ENCODE data around the gene RXFP1.

The RXFP1 gene

DNA sequence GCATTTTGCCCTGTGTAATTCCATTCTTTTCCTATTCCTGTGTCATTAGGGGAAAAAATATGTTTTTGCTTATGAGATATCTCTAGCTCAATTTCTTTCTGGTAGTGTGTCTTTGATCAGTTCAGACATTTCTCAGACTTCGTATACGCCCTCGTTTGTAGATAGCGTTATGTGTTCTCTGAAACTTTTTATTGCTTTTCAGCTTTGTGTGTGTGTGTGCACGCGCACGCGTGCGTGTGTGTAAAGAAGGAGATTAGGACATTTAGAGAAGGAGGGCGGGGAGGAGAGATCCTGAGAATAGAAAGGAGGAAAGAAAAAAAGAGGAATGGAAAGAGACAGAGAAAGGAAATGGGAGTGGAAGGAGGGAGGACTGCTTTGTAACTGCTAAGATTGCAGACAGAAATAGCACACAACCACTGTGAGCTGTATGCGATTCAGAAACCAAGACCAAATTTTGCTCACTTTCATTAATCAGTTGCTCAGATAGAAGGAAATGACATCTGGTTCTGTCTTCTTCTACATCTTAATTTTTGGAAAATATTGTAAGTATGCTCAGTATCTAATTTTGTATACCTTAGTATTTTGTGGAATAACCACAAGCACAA is at the start of gene RXFP1:
Gene RXFP1, plus strand, starts transcription at position 399 of the 605 bp plus-strand sequence. Its CDS starts 95 bp downstream, at position 494.
- DNase-seq (ENCODE audit: low read depth, low spot score): no peak

DNA sequence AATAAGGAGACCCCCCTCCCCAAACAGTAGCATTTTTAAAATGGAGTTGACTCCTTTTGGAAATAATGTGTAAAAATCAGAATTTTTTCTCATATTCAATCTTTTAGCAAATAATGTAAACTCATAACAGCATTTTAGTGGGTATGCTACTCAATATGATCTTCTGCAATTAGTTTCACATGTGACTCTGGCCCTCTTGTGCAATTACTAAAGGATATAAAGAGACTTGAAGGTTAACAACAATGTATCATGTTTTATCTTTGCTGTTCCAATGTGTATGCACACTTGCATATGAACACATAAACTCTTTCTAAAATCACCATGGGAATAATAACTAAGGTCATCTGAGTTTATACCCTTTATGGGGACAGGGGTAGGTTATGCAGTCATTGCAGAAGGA is 39.9 kb upstream of the RXFP1 start:
- no peak for DNase-seq (ENCODE audit: low read depth, low spot score)

DNA sequence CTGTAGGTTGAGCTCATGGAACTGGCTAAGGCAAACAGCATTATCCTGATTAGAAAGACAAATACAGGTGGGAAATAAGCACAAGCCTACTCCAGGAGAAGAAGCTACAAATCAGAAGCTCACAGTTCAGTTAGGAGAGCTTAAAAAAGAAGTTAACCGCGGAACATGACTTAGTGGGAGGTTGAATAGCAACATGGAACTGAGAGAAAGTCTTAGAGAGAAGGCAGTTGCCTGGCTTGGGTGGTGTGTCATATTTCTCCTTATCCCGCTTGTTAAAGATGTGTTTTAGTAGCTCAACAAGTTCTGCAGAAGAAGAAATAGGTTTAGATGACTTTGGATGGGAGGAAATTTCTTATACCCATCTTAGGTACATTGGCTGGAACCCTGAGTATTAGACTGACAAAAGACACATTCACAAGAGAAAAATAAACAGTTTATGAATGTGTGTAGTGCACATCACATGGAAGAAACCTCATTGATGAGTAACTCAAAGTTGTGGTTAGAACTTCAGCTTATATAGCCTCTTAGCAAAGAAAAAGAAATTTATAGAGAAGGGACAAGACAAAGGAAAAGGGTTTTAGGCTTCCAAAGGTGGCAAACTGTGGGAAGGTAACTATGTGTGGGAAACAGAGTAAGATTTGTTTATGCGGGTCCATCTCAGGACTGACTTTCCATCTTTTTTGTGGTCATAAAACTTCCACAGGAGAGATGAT is 37.4 kb upstream of the RXFP1 start:
- no peak for DNase-seq (ENCODE audit: low read depth, low spot score)

DNA sequence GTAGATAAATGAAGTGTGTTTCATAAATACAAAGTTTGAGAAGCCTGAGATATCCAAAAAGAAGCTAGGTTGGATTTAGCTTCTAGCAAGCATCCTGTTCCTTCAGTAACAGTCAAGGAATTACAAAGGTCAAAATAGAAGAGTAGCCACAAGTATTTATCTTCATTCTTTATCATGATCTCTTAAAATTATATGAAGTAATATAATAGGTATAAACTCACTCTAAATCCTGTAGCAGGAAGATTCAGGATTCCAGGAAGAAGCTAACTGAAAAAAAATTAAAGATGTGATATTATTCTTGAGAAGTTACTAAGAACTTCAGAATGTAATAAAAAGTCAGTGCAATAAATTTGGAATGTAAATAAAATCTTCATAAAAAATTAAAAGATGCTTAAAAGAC is 31.1 kb upstream of the RXFP1 start:
- no peak for DNase-seq (ENCODE audit: low read depth, low spot score)

DNA sequence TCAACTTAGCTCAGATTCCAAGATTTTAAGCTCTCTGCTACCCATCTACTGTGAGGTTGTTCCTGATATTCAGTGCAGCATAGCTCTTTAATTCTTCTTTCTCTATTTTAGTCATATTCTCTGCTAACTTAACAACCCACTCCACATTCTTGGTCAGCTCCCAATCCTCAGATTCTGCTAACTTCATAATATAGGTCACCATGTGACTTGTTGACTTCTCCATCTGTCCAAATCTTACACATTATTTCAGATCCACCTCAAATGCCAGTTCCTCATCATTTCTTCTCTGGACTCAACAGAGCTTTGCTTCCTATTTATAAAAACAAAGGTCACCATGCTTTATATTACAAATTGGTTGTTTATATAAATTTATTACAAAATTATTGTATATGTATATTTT is 29.3 kb upstream of the RXFP1 start:
- DNase-seq (ENCODE audit: low read depth, low spot score): no peak

DNA sequence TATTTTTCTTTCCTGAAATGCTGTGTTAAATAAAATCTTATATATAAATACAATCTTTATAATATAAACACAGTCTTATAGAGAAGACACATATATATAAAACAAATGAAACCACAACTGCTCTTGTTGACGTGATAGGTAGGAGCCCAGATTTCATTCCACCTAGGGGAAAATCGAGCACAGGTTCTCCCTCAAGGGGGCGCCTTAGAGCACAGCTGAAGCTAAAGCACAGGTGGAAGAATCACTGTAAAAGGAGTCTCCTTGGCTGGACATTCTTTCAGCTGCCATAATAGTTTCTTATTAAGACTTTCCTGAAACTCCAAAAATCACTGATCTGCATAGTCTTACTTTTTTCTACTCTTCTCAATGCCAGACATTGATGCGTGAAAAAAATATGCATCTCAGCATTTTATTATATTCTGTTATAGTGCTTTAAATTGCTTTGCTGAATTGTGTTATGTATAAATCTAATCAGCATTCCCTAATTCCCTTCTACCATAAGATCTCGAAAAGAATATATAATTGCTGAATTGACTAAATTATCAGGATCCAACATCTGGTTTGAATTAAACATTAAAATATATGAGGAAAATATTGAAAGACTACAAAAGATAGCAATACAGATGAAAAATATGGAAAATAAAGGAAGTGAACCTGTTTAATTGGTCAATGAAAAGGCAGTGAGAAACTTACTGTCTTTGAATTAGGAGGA is 25.5 kb upstream of the RXFP1 start:
- DNase-seq (ENCODE audit: low read depth, low spot score): no peak

DNA sequence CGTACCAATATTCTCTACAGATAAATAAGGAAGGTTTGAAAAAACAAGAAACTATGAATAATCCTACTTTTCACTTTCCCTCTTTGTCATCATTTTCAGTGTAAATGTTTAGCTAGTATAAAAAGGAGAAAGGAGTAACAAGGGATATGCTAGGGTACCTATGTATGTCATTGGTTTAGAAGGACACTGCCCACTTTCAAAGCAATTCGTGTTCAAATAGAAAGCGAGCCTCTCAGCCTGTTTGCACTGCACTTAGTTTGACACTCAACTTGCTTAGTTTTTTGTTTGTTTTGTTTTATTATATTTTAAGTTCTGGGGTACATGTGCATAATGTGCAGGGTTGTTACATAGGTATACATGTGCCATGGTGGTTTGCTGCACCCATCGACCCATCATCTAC is 21.6 kb upstream of the RXFP1 start:
- DNase-seq (ENCODE audit: low read depth, low spot score): no peak

DNA sequence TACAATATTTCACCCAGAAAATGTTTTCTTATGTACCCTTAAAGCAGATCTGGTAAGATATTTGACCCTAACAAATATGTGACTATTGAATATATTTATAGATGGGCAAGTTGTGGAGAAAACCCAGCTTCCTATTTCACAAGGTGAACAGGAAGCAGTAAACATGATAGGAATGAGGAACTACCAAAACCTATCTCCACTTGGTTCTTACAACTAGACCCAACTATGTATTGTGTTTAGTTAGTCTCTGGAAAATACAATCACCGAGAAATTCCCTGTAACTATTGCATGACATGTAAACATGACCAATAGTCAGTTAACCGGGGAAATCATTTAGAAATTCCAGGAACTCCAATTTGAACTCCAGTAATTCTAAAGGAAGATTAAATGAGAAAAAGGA is 8.4 kb upstream of the RXFP1 start:
- no peak for DNase-seq (ENCODE audit: low read depth, low spot score)

DNA sequence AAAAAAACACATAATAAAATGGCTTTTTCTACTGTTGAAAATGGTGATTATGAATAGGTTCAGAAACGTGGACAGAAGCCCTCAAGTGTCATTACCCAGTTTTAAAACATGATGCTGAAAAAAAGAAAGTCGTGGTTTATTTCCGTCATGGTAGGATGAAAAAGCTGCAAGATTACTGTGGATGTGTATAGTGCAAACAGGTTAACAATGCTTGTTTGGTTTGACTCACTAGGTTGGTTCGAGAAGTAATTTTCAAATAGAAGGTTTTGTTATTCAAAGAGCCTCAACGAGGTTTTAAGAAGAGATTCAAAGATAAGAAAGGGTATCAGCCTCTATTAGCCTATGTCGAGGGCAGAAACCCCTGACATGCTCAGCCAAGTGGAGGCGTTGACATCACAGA is 2.5 kb upstream of the RXFP1 start:
- DNase-seq (ENCODE audit: low read depth, low spot score): no peak

DNA sequence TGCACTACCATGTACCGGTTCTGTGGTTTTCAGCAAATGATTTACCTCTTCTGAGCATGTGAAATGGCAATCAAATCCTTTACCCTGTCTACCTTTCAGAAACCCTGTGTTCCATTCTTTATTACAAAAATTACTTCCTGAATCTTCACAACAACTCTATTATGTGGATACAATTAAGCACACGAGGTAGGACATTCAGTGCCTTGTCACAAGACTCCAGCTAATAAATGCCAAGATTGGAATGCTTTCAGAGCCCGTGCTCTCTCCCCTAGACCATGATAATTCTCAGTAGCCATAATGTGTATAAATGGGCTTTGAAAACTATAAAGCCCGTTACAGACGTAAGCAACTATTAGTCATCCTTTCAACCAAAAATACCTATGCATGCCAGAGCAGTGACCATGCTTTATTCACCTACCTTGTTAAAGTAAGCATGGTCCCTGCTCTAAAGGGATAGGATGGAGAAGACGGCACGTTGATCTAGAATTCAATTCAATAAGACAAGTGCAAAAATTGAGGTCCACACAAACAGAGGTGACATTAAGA is 2.4 kb downstream of the RXFP1 start:
- no peak for DNase-seq (ENCODE audit: low read depth, low spot score)

DNA sequence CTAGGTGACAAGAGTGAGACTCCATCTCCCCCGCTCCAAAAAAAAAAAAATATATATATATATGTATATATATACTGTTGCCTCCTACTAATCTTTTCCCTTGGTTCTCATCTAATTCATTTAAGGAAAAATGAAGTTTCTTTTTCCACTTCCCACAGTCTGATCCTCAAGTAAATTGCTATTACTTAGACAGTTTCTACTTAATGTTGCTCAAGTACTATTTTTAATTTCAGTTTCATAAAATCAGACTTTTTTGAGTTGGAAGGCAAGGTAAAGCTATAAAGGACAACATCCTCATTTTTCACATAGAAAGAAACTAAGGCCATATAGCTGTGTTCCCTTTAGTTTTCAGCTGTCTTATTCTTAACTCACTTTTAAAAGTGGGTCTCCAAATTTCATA is 5.8 kb downstream of the RXFP1 start:
- no peak for DNase-seq (ENCODE audit: low read depth, low spot score)

DNA sequence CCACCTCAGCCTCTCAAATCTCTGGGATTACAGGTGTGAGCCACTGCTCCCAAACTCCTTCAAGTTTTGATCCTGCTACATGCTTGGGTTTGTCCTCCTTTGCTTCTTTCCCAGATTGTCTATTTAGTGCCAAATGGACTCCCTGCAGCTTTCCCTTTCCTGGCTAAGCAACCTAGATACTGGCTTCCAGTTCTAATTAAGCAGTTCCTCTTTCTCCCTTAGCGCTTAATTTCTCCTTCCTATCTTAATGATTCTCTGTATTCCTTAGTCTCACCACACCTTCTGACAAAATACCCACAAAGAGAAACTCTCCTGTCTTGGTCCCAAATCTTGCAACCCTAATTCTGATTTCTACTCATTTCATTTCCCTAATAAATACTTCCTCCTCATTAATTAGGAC is 7.8 kb downstream of the RXFP1 start:
- DNase-seq (ENCODE audit: low read depth, low spot score): no peak

DNA sequence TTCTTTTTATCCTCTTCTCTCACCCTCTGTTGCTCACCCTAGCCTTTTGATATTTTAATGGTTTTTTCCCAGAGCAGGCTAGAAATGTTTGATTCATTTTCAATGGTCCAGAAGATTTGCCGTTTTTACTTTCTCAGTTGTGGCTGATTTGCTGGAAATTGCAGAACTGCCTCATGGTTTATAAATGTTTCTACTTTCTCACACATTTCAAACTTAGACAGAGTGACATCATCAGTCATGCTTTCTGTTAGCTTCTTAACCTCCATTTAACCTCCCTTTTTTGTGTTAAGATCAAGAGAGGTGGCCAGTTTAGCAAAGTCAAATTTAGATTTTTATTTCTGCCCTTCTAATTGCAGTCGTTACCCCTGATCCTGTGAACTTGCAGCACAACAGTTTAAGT is 8.7 kb downstream of the RXFP1 start:
- no peak for DNase-seq (ENCODE audit: low read depth, low spot score)

DNA sequence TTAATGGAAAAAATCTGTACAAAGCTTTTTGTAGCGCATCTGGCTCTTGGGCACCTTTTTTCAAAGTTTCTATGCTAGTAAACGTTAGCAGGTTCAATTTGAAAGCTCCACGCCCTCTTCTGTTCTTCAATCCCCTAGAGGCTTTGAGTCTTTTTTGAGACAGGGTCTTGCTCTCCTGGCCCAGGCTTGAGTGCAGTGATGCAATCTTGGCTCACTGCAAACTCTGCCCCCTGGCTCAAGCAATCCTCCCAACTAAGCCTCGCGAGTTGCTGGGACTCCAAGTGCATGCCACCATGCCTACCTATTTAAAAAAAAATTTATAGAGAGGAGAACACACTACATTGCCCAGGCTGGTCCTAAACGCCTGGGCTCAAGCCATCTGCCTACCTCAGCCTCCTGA is 9.2 kb downstream of the RXFP1 start:
- DNase-seq (ENCODE audit: low read depth, low spot score): no peak

DNA sequence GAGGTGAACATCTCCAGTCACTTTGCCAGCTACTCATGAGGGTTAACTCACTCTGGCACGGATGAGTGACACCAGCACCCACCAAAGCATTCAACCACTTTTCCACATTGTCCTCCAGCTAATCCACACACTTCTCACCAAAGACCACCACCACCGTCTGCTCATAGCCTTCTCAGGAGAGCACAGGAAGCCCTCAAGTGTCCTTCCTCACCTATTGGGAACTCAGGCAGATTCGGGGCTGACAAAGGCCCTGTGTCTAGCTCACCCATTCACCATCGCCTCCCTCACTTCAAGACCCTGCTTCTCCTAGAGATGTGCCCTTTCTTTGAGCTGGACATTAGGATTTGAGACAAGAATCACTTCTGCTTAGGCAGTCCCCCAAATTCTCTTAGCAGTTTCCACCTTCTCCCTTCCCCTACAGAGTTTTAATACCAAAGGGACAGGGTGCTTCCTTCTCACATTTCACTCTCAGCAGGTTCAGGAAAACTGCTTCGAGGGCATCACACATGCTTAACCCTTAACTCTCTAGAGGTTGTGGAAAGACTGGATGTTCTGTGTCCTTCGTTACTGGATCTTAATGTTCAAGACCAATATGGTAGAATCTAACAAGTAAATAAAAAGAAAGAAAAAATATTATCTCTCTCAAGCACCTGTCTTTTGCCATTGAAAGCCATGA is 11.0 kb downstream of the RXFP1 start:
- DNase-seq (ENCODE audit: low read depth, low spot score): no peak

DNA sequence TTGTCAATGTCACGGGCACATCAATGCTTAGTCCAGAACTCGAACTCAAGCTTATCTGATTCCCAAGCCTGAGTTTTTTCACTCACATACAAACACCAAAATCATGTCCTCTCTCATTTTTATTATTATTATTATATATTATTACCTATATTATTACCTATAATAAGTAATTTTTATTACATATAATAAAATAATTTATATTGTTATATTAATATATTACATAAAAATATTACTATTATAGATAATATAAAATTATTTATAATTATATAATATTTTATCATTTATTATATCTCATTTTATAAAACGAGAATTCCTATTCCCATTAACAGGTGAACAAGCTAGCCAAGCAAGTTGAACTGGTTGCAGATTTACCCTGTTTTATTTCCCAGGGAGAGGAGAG is 13.0 kb downstream of the RXFP1 start:
- no peak for DNase-seq (ENCODE audit: low read depth, low spot score)

DNA sequence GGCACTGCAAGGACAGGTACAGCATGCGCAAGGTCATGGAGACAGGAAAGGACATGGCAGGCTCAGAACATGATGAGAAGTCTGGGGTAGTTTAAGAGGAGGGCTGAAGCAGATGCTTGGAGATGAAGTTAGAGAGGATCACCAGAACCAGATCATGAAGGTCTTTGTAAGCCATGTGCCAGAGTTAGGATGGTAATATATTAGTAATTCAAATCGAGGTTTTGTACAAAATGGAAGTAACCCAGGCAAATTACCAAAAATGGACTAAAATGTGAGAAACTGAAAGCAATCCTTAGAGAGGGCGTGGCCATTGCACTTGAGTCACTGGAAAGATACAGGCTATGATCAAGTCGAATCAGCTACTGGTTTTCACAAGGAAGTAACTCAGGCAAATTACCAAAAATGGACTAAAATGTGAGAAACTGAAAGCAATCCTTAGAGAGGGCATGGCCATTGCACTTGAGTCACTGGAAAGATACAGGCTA is 13.5 kb downstream of the RXFP1 start:
- no peak for DNase-seq (ENCODE audit: low read depth, low spot score)

DNA sequence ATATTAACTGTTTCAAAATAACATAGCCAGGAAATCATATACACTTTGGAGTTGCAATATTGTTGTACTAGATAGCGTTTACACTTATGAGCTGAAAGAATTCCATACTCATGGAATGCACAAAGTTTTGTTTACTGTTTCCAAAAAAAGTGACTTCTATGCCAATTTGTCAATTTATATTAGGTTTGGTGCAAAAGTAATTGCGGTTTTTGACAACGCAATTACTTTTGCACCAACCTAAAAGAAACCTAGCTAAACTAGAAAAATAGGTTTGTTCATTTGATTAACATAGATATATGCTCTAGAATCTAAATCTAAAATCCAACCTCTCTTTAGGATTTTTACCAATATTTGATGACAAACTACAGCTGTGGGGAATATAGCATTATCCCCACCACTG is 15.2 kb downstream of the RXFP1 start:
- DNase-seq (ENCODE audit: low read depth, low spot score): no peak

DNA sequence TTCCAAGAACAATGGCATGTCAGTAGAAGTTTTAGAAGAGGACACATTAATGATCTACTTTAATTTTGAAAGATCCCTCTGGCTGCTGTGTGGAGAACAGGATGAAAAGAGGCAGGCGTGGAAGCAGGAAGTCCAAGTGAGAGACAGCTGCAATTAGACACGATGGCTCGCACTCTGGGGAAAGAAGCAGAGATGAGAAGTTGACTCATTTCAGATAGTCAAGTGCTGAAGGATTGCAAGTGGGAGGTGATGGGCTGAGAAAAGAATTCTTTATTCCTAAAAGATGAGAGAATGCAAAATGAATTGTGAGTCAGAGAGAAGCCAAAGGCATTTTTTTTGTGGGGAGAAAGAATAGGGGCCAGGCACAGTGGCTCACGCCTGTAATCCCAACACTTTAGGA is 16.5 kb downstream of the RXFP1 start:
- no peak for DNase-seq (ENCODE audit: low read depth, low spot score)

DNA sequence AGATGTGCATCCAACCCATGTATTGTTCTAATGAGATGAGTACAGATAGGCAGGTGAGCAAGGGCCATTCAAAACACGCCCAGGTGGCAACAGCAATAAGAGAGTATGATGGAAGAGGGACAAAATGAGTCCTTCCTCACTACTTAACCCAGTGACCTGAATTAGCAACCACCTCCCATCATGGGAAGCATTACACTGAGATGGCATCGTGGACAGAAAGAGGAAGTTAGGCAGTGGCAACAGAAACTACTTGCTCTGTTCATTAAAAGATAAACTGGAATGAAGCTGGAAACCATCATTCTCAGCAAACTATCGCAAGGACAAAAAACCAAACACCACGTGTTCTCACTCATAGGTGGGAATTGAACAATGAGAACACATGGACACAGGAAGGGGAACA is 17.2 kb downstream of the RXFP1 start:
- no peak for DNase-seq (ENCODE audit: low read depth, low spot score)

DNA sequence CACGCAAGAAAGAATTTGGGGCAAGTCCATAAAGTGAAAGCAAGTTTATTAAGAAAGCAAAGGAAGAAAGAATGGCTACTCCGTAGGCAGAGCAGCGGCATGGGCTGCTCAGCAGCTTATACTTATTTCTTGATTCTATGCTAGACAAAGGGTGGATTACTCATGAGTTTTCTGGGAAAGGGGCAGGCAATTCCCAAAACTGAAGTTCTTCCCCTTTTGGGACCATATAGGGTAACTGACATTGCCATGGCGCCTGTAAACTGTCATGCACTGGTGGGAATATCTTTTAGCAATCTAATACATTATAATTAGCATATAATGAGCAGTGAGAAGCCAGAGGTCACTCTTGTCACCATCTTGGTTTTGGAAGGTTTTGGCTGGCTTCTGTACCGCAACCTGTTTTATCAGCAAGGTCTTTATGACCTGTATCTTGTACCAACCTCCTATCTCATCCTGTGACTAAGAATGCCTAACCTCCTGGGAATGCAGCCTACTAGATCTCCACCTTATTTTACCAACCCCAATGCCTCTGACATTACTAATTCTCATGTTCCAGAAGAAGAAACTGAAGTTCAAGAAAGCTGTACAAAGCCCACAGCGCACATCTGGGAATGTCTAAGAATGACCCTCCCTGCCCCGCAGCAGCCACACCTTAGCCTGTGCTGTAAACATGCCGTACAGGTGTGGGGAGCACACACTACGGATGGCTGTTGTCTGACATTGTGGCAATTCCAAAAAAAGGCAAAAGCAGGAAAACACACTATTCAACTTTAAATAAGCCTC is 18.6 kb downstream of the RXFP1 start:
- no peak for DNase-seq (ENCODE audit: low read depth, low spot score)

All from smooth muscle cell of the brain vasculature (primary cell).